Measurements from ENCODE around the gene PRR35.

DNA sequence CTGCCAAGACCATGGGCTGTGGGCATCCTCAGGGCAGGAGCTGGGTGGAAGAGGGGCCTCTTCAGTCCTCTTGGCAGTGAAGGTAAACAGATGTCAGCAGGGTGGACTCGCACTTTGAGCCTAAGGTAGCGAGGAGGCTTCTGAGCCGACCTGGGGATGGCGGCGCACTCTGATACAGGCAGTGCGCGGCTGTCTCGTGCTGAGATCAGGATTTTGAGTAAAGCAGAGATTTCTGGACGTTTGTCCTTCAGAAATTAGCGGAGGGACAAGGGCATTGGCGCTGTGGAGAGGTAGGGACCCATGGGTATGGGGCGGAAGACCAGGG, 36.5 kb downstream of the PRR35 start:
- TF ChIP-seq, protein P1, sequence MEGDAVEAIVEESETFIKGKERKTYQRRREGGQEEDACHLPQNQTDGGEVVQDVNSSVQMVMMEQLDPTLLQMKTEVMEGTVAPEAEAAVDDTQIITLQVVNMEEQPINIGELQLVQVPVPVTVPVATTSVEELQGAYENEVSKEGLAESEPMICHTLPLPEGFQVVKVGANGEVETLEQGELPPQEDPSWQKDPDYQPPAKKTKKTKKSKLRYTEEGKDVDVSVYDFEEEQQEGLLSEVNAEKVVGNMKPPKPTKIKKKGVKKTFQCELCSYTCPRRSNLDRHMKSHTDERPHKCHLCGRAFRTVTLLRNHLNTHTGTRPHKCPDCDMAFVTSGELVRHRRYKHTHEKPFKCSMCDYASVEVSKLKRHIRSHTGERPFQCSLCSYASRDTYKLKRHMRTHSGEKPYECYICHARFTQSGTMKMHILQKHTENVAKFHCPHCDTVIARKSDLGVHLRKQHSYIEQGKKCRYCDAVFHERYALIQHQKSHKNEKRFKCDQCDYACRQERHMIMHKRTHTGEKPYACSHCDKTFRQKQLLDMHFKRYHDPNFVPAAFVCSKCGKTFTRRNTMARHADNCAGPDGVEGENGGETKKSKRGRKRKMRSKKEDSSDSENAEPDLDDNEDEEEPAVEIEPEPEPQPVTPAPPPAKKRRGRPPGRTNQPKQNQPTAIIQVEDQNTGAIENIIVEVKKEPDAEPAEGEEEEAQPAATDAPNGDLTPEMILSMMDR (IDR thresholded peaks at IDR 0.05): no peak
- TF ChIP-seq POLR2A (IDR thresholded peaks at IDR 0.05) (no peak), POLR2AphosphoS5 (IDR thresholded peaks at IDR 0.05) (no peak), EP300 (IDR thresholded peaks at IDR 0.05) (no peak)

Data from sigmoid colon (tissue), 4 donors.